Measurements from ENCODE around the gene LFNG.

LFNG gene

GRCh38 chr7:2473496-2474180 is 45.9 kb upstream of the LFNG start:
- no peak for TF ChIP-seq CTCF (IDR thresholded peaks at IDR 0.05; ENCODE audit: unreplicated experiment in 3 of 3)
- peaks cover 11% of the 10 kb centered on the region for H3K4me1 Mint-ChIP-seq
- H3K4me3 Mint-ChIP-seq, result no peak overlapping the region
- peak overlapping the region in 1 of 3 experiments; percentile 1 for H3K27ac Mint-ChIP-seq
- peaks cover 7% of the 10 kb centered on the region for H3K27me3 Mint-ChIP-seq (ENCODE audit: low read depth)
- H3K9me3 Mint-ChIP-seq, result no peaks in the 10 kb centered on the region
- H3K36me3 Mint-ChIP-seq (ENCODE audit: low read depth), result no peaks in the 10 kb centered on the region

- no peaks in the 10 kb centered on the region for H3K9me3 Mint-ChIP-seq
- H3K4me3 Mint-ChIP-seq, result no peak overlapping the region
- H3K27ac Mint-ChIP-seq, result no peak overlapping the region
- H3K27me3 Mint-ChIP-seq (ENCODE audit: low read depth), result peaks cover 4% of the 10 kb centered on the region
- H3K4me1 Mint-ChIP-seq, result peaks cover 14% of the 10 kb centered on the region
- no peaks in the 10 kb centered on the region for H3K36me3 Mint-ChIP-seq (ENCODE audit: low read depth)
- TF ChIP-seq CTCF (IDR thresholded peaks at IDR 0.05; ENCODE audit: unreplicated experiment in 3 of 3), result no peak
Observed at GRCh38 chr7:2474224-2474623, 45.4 kb upstream of the LFNG start.

GRCh38 chr7:2474813-2475677 is 44.5 kb upstream of the LFNG start:
- H3K4me1 Mint-ChIP-seq, result peaks cover 12% of the 10 kb centered on the region
- no peak overlapping the region for H3K4me3 Mint-ChIP-seq
- no peaks in the 10 kb centered on the region for H3K9me3 Mint-ChIP-seq
- H3K36me3 Mint-ChIP-seq (ENCODE audit: low read depth), result no peaks in the 10 kb centered on the region
- H3K27me3 Mint-ChIP-seq (ENCODE audit: low read depth), result peaks cover under 1% of the 10 kb centered on the region
- no peak overlapping the region for H3K27ac Mint-ChIP-seq
- no peak for TF ChIP-seq CTCF (IDR thresholded peaks at IDR 0.05; ENCODE audit: unreplicated experiment in 3 of 3)

- Mint-ChIP-seq H3K27me3 (ENCODE audit: low read depth) (no peaks in the 10 kb centered on the region), H3K27ac (no peak overlapping the region), H3K4me3 (no peak overlapping the region), H3K4me1 (peaks cover 16% of the 10 kb centered on the region), H3K9me3 (no peaks in the 10 kb centered on the region), H3K36me3 (ENCODE audit: low read depth) (no peaks in the 10 kb centered on the region)
- no peak for TF ChIP-seq CTCF (IDR thresholded peaks at IDR 0.05; ENCODE audit: unreplicated experiment in 3 of 3)
Observed at GRCh38 chr7:2475678-2476015, 43.9 kb upstream of the LFNG start.

- no peaks in the 10 kb centered on the region for H3K36me3 Mint-ChIP-seq (ENCODE audit: low read depth)
- H3K27ac Mint-ChIP-seq, result no peak within 1 kb of the TSS
- H3K27me3 Mint-ChIP-seq (ENCODE audit: low read depth), result no peaks in the 10 kb centered on the region
- H3K9me3 Mint-ChIP-seq, result no peaks in the 10 kb centered on the region
- H3K4me3 Mint-ChIP-seq, result no peak within 1 kb of the TSS
- no peak for TF ChIP-seq CTCF (IDR thresholded peaks at IDR 0.05; ENCODE audit: unreplicated experiment in 3 of 3)
- peaks cover 22% of the 10 kb centered on the region for H3K4me1 Mint-ChIP-seq
Observed at GRCh38 chr7:2476298-2476697, 43.3 kb upstream of the LFNG start, which contains the start of gene GRIFIN. Gene GRIFIN (minus strand): TSS chr7:2476398. CDS start chr7:2476383, 15 bp downstream.

Measured in nephron (organoid).